ENCODE results near the gene ALX3.

DNA sequence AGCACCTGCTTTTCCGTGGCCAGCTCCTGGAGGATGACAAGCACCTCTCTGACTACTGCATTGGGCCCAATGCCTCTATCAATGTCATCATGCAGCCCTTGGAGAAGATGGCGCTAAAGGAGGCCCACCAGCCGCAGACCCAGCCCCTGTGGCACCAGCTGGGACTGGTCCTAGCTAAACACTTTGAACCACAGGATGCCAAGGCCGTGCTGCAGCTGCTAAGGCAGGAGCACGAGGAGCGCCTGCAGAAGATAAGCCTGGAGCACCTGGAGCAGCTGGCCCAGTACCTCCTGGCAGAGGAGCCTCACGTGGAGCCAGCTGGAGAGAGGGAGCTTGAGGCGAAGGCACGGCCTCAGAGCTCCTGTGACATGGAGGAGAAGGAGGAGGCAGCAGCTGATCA is 42.2 kb upstream of the ALX3 start:
- TF ChIP-seq POLR2A (IDR thresholded peaks at IDR 0.05) (no peak), CTCF (IDR thresholded peaks at IDR 0.05) (no peak), EP300 (IDR thresholded peaks at IDR 0.05) (no peak)

Data from sigmoid colon (tissue), 4 donors.